GM12892 (cell line): Measurements from ENCODE around the gene GAS2L2.

Source experiments
- POLR2A ChIP-seq: IDR thresholded peaks from 2 replicates; pipeline ENCODE4 v1.6.1; 2011; ENCODE audit warnings: low read depth, low read length, control low read depth
- TAF1 ChIP-seq: IDR thresholded peaks from 2 replicates; pipeline ENCODE4 v1.6.1; 2011; ENCODE audit warnings: low read depth, mild to moderate bottlenecking, control low read depth, low read length, borderline replicate concordance

DNA sequence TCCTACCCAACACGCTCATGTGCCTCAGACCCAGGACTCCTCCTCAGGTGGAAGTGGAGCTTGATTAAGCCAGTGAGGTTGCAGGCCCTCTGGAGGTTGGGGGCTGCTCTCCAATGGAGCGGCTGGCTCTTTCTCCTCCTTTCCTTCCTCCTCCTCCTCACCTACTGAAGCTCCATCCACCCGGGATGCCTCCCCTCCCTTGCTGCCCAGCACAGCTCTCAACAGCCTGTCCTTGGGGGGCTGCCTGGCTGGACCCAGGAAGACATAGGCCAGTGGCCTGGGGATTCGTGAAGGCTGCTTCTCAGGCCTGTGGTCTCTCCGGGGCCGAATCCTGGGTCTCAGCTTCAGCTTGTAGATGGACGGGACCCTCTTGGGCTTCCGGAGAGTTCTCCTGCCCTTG, 8.2 kb downstream of the GAS2L2 start:
- TF ChIP-seq POLR2A (no peak), TAF1 (no peak)
